ENCODE data around the gene NECTIN2.
"Not testable (repeated sequence)": the region's sequence is repeated elsewhere in the genome, so short reads cannot be mapped to it uniquely, and the experiment has no call there.

Gene NECTIN2

DNA sequence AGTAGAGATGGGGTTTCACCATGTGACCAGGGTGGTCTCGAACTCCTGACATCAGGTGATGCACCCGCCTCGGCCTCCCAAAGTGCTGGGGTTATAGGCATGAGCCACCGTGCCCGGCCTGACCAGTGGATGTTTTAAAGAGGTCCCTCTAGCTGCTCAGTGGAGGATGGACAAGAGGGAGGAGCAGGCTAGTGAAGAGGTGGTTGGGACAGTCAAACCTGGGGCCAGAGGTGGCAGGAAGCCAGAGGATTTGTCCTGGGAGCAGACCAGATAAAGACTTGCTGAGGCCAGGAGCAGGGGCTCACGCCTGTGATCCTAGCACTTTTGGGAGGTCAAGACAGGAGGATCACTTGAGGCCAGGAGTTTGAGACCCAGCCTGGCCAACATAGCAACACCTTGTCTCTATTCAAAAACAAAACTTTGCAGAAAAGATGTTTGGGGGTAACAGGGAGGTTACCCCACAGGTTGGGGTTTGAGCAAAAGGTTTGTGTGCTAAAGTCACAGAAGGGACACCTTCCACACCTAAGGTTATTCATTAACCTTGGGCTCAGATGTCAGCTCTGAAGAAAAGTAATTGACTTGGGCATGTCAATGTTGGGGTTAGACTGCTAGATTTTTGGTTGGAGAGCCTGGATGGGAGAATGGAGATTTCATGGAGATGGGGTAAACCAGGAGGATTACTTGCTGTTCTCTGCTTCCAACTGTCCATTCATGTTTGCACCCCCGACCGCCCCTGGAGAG lies 28.2 kb upstream of the NECTIN2 start:
- no peak for DNase-seq

DNA sequence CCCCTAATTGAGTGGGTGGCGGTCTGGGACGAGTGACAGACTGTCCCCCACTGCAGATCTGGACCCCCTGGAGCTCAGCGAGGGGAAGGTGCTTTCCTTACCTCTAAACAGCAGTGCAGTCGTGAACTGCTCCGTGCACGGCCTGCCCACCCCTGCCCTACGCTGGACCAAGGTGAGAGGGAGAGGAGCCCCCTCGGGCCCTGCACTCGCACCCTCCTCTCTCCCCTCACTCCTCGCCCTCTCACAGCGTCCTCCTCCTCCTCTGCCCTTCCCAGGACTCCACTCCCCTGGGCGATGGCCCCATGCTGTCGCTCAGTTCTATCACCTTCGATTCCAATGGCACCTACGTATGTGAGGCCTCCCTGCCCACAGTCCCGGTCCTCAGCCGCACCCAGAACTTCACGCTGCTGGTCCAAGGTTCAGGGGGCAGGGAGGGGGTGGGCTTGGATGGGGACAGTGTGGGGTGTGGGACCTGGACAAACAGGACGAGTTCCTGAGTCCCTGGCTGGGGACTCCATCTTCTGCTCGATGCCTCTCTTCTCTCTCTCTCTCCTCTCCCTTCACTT lies 27.5 kb upstream of the NECTIN2 start:
- DNase-seq = no peak

DNA sequence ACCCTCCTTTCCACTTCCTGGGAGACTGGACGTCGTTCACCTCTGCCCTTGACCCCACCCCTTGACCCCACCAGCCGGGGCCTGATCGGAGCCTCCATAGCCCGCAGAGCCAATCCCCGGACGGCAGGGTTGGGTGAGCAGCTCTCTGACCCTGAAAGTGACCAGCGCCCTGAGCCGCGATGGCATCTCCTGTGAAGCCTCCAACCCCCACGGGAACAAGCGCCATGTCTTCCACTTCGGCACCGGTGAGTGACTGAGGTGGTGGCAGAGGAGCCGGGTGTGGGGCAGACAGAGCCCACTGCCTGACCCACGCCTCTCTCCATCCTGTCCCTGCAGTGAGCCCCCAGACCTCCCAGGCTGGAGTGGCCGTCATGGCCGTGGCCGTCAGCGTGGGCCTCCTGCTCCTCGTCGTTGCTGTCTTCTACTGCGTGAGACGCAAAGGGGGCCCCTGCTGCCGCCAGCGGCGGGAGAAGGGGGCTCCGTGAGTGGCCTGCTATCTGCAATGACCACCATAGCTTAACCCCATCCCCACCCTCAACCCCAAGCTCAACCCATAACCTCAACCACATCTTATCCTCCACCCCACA lies 26.8 kb upstream of the NECTIN2 start:
- DNase-seq = no peak

DNA sequence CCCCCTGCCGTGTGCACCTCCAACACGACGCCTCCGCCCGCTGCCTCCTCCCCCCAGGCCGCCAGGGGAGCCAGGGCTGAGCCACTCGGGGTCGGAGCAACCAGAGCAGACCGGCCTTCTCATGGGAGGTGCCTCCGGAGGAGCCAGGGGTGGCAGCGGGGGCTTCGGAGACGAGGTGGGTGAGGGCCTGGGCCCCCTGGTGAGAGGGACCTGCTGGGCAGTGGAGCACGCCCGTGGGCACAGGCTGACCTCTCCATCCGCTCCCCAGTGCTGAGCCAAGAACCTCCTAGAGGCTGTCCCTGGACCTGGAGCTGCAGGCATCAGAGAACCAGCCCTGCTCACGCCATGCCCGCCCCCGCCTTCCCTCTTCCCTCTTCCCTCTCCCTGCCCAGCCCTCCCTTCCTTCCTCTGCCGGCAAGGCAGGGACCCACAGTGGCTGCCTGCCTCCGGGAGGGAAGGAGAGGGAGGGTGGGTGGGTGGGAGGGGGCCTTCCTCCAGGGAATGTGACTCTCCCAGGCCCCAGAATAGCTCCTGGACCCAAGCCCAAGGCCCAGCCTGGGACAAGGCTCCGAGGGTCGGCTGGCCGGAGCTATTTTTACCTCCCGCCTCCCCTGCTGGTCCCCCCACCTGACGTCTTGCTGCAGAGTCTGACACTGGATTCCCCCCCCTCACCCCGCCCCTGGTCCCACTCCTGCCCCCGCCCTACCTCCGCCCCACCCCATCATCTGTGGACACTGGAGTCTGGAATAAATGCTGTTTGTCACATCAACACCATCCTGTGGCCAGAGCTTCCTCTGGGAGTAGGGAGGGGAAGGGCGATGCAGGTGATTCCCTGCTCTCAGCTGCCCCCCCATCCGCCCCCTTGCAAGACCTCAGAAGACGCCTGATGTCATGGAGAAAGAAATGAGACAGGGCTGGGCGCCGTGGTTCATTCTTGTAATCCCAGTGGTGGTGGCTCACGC lies 25.2 kb upstream of the NECTIN2 start:
- DNase-seq = no peak

DNA sequence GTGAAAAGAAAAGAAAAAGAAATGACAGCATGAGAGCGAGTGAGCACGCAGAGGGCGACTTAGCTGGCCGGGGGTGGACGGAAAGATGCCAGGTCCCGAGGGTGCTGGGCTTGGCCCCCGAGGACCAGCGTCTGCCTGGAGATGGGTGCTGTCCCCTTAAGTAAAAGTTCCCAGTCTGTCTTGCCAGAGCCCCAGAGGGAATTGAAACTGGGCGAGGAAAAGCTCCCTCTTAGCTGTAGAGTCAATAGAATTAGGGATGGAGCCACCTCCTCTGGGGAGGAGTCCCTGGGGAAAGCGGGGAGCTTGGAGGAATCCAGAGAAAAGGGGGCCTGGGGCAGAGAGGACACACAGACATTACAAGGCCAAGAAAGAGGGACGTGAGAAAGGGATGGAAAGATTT lies 23.9 kb upstream of the NECTIN2 start:
- DNase-seq = no peak

DNA sequence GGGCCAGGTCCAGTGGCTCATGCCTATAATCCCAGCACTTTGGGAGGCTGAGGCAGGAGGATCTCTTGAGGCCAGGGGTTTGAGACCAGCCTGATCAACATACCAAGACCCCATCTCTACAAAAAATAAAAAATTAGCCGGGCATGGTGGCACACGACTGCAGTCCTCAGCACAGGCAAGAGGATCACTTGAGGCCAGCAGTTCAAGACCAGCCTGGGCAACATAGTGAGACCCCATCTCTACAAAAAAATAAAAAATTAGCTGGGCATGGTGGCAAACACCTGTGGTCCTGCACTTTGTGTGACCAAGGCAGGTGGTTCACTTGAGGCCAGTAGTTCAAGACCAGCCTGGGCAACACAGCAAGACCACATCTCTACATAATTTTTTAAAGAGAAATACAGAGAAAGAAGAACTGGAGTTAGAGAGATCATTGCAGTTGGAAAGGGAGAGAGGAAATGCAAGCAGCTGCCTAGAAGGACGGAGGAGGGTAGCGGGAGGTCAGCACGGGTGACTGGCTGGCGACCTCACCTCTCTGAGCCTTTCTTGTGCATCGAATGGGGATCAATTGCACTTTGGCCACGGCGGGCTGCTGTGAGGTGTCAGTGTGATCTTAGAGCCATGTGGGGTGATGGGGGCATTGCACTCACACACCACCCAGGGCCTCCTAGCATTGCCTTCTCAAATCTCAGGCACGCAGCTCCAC lies 23.3 kb upstream of the NECTIN2 start:
- no peak for DNase-seq

DNA sequence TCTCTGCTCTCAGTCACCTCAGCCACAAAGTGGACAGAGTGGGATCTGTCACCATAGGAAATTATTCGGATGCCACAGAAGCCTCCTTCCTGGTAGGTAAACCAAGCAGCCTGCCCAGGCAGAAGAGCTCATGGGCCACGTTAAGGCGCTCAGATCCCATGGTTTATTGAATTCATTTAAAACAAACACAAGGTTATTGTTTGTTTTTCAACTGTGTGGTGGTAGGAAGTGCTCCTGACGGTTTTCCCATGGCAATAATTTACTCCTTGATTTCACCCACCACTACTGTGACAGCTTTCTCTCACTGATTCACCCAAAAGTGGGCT lies 22.8 kb upstream of the NECTIN2 start:
- DNase-seq = no peak

DNA sequence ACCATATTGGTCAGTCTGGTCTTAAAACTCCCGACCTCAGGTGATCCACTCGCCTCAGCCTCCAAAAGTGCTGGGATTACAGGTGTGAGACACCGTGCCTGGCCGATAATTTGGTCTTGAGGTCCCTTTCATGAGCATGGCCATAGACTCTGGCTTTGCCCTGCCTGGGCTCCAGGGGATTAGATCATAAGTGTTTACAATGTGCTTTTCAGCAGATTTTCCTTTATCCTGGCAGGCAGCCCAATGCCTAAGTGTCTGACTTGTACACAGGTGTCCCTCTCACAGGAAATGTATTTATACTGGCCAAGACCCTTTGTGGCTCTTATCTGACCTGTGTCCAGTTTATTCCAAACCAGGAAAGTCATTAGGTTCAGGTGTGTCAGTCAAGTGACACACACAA lies 21.3 kb upstream of the NECTIN2 start:
- DNase-seq = no peak

DNA sequence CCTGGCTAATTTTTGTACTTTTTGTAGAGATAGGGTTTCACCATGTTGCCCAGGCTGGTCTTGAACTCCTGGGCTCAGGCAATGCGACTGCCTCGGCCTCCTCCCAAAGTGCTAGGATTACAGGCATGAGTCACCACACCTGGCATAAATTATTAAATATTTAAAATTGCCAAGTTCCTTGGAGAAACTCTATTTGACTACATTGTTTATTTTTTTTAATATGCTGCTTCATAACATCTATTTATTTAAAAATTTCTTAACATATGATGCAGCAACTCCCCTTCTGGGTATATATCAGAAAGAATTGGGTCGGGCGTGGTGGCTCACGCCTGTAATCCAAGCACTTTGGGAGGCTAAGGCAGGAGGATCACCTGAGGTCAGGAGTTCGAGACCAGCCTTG lies 13.2 kb upstream of the NECTIN2 start:
- not testable (repeated sequence) for DNase-seq

DNA sequence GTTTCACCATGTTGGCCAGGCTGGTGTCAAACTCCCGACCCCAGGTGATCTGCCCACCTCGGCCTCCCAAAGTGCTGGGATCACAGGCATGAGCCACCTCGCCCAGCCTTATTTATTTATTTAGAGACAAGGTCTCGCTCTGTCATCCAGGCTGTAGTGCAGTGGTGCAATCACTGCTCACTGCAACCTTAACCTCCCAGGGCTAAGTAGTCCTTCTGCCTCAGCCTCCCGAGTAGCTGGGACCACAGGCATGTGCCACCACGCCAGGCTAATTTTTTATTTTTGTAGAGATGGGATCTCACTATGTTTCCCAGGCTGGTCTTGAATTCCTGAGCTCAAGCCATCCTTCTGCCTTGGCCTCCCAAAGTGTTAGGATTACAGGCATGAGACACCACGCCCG lies 11.7 kb upstream of the NECTIN2 start:
- not testable (repeated sequence) for DNase-seq

DNA sequence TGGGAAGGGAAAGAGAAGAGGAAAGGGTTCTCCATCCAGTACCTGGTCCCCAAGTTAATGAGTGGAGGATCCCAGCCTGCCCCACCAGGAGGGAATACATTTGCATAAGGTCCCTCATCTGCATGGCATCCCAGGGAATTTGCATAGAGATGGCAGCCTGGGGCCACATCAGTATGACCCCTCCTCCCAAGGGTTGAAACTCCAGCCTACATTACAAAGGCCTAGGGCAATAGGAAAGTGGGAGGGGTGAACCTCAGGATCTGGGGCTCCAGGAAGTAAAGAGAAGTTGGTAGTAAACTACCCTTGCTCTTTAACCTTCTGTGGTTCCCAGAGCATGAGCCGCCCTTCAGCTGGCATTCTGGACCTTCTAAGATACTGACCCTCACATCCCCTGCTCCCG lies 6.8 kb upstream of the NECTIN2 start:
- no peak for DNase-seq

DNA sequence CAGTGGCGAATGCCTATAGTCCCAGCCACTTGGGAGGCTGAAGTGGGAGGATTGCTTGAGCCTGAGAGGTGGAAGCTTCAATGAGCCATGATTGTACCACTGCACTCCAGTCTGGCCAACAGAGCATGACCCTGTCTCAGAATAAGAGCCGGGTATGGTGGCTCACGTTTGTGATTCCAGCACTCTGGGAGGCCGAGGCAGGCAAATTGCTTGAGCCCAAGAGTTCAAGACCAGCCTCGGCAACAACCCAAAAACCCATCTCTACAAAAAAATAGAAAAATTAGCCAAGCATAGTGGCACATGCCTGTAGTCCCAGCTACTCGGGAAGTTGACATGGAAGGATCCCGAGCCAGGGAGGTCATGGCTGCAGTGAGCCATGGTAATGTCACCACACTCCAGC lies 5.3 kb upstream of the NECTIN2 start:
- DNase-seq = no peak

DNA sequence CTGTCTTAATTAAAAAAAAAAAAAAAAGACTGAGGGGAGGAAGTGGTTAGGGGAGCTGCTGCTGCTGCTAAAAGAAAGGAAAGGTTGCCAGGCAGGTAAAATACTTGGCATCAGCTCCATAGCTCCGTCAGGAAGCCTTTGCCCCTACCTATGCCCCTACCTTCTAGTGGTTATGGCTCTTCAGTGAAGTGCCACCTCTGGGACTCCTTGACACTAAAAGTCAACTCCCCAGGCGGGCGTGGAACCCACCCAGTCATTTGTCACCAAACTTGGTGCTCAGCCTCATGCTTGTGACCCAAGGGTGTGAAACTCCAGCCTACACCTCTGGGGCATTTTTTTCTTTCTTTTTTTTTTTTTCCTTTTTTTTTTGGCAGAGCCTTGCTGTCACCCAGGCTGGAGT lies 4.9 kb upstream of the NECTIN2 start:
- DNase-seq = no peak

DNA sequence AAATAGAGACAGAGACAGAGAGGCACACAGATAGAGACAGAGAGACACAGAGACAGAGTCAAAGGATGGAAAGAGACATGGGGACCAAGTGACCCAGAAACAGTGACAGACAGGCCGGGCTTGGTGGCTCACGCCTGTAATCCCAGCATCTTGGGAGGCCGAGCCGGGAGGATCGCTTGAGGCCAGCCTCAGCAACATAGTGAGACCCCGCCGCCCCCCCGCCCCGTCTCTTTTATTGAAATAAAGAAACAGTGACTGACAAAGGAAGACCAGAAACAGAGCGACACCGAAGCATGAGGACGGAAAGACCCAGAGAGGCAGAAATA lies 848 bp upstream of the NECTIN2 start:
- DNase-seq = no peak

DNA sequence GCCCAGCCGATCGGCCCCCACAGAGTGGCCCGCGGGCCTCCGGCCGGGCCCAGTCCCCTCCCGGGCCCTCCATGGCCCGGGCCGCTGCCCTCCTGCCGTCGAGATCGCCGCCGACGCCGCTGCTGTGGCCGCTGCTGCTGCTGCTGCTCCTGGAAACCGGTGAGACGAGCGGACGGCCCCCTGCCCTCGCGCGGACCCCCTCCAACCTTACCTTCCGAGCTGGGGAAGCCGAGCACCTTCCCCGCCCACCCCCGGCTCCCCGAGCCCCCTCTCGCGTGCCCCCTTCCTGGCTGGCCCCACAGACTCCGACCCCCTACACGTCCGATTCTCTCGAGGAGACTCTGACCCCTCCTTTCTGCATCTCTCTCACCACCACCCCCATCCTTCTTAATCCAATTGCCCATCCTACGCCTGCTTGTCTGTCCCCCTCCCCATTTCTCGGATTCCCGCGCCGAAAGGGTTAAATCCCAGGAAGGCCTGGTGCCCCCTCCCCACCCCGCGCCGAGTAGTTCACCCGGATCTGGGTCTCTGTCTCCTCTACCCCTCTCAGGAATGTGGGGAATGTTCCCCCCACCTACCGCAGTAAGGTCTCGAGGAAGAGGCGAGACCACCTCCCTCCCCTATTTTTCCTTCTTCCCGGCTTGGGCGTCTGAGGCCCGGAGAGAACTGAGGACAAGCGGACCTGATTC lies 502 bp downstream of the NECTIN2 start:
- DNase-seq = no peak

DNA sequence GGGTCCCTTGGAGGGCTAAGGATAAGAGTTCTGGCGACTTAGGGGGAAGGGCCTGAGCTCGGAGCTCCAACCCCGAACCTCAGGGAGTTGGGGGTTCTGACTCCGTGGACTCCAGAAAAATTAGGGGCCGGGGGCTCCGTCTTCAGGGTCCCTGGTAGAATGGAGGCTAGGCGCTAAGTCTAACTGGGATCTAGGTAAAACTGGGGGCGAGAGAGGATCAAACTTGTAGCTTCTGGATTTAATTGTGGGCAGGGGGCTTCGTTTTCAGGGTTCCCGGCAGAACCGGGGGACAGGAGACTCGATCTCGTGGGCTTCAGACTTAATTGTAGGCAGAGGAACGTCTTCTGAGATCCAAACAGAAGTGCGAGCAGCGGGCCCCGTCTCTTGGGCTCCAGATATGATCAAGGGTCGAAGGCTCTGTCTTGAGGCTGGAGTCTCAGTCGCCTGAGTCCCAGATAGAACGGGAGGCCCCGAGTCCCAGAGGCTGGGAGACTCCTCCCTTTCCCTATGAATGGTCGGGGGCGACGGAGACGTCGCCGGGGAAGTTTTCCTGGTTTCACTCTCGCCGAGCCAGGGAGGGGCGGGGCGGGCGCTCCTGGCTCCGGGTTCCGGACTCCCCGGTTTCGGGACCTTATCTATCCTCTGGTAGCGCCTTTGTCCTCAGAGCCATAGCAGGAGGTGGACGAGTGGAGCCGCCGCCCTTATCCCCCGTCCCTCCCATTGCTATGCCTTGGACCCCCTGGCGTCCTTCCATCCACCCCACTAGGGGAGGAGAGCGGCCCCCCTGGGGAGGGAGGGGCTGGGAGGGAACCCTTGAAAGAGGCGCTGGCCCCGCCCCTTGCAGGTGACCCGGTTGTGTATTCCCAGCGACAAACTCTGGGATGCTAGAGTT lies 1.3 kb downstream of the NECTIN2 start:
- DNase-seq = no peak

DNA sequence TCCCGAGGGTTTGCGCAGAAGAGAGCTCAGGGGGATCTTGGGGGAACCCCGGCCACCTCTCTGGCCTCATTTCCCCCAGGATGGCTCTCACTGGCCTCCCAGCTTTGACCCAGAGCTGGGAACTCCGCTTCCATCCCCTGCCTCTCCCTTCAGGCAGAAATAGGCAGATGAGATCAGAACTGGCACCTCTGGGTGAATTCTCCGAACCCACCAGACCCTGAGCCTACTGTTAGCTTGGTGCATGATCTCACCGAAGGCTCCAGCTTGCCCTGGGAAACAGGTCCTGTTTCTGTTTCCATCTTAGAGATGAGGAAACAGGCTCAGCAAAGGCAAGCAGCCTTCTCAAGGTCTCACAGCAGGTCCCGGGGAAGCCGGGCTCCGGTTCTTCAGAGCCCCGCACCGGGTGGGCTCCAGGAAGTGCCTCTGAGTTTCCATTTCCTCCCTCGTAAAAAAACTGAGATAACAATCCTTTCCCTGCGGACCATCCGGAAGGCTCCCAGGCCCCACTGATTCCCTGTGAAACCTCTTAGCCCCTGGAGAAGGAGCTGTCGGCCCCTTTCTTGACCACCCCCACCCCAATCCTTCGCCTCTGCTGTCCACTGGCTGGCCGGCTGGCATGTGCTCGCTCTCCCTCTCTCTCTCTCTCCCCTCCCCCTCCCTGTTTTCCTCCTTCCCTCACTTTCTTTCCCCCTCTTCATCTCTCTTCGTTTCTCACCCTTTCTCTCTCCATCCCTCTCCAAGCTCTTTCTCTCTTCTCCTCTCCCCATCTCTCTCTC lies 2.1 kb downstream of the NECTIN2 start:
- no peak for DNase-seq

DNA sequence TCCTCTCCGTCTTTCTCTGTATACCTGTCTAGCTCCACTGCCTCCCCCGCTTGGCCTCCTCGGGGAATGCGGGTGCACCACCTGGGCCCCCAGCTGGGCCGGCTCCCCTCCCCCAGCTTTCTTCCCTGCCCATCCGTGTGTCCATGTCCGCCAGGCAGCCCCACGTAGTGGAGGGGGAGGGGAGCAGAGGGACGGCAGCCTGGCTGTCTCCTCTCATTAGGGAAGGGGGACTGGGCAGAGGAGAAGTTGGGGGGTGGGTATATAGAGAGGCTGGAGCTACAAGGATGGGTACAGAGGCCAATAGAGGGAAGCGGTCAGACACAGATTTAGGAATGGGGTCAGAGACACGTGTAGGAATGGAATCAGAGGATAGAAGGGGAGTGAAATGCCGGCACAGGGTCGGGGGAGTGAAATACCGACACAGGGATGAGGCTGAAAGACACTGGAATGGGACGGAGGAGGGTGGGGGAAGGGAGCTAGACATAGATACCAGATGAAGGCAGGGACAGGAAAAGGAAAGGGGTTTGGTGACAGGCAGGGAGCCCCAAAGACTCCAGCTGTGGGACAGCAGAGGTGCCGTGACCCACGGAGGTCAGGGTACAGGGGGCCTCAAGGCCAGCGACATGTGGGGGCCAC lies 2.8 kb downstream of the NECTIN2 start:
- no peak for DNase-seq

DNA sequence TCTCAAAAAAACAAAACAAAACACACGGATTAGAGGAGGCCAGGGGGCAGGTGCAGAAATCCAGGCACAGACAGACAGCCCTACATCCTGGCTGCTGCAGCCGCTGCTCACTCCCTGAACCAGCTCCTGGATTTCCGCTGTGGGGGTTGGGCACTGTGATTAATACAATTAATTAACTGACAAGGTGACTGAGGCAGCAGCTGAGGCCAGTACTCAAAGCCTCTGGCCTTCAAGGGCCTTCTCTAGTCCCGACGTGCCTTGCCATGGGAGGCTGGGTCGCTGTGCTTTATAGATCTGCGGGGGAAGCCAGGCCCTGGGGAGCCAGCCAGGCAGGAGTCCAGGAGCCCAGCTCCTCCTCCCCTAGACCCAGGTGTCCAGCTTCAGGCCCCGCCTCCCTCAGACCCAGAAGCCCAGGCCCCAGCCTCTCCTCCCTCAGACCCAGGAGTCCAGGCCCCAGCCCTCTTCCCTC lies 4.6 kb downstream of the NECTIN2 start:
- no peak for DNase-seq

DNA sequence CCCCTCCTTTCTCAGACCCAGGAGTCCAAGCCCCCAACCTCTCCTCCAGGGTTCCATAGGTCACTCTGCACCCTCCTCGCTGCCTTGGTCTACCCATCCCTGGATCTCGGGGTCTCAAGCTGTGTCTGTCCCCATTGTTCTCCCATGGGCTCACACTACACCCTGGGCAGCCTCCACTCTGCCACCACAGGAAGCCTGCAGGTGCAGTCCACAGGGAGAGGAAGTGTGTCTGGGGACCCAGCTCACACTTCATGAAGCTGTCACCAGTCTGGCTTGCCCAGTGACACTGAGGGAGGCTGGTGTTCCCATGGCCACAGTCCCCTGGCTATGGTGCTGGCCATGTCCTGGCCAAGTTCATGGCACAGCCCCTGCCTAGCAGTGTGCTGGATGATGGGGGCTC lies 5.3 kb downstream of the NECTIN2 start:
- no peak for DNase-seq
